ENCODE results near the gene USHBP1. TPM values are rescaled to one million over a fixed set of nuclear protein-coding genes. Genes with fewer than 3 reads are reported as not detected.

The USHBP1 gene
- total and polyA plus RNA-seq, 2 of the 13 experiments (the other 11 are each of a cell fraction or from before 2014, with no cell fraction given) = 0.15 to 1.5 TPM

DNA sequence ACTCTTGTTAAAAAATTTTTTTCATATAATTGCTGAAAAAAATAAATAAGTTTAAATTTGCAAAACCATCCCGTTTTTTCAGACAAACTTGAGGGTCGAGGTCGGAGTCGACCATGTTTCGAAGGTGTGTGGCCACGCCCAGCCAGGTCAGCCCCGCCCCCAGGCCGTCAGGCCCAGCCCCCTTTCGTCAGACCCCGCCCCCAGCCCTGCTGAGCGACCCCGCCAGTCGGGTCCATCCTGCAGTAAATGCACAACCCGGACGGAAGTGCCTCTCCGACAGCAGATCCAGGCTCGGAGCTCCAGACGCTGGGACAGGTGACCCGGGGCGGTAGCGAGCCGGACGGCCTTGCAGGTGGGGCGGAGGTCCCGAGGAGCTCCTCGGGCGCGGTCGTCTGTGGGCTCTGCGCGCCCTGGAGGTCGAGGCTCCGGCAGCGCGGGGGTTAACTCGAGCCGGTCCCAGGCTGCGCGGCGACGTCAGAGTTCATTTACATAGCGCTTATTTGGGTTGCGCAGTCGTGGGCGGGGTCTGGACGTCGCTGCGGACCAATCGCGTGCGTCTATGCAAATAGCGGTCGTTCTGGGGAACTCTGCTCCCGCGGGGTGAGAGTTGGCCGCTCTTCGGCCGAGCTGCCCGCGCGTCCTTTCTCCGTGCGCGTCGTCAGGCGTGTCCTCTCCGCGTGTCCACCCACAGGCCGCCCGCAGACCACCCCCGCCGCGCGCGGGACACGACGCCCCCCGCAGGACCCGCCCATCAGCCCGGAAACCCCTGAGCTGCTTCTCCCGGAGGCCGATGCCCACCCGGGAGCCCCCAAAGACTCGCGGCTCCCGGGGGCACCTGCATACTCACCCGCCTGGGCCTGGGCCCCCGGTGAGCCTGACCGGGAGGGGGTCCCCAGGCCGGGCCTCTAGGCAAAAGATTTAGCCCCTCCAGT lies 38.3 kb downstream of the USHBP1 start, which contains the start of gene OCEL1 (continued):
- TF ChIP-seq ARID5B (CRISPR knock-in tag; IDR thresholded peaks at IDR 0.05) = peak; percentile 6; the same call in 1 of the 2 replicates
- no peak for TF ChIP-seq ZNF879 (CRISPR knock-in tag; IDR thresholded peaks at IDR 0.05)
- no peak for TF ChIP-seq ZNF546 (CRISPR knock-in tag; conservative IDR thresholded peaks at IDR 0.05)
- TF ChIP-seq ZNF441 (CRISPR knock-in tag; IDR thresholded peaks at IDR 0.05; ENCODE audit: borderline replicate concordance) = no peak
- TF ChIP-seq CREB3 (CRISPR knock-in tag; IDR thresholded peaks at IDR 0.05) = no peak; the same call in 1 of the 2 replicates
- TF ChIP-seq TRAFD1 (CRISPR knock-in tag; IDR thresholded peaks at IDR 0.05; ENCODE audit: borderline replicate concordance) = peak; percentile 93; the same call in 1 of the 2 replicates
- no peak for TF ChIP-seq ZNF292 (CRISPR knock-in tag; IDR thresholded peaks at IDR 0.05; ENCODE audit: borderline replicate concordance, low read depth)
- TF ChIP-seq ZNF34 (CRISPR knock-in tag; IDR thresholded peaks at IDR 0.05; ENCODE audit: borderline replicate concordance) = no peak
- peak; percentile 47; the same call in 1 of the 2 replicates for TF ChIP-seq TARDBP (CRISPR knock-in tag; IDR thresholded peaks at IDR 0.05)
- no peak for TF ChIP-seq NFE2L1 (CRISPR knock-in tag; IDR thresholded peaks at IDR 0.05; ENCODE audit: borderline replicate concordance)
- TF ChIP-seq ZNF713 (CRISPR knock-in tag; IDR thresholded peaks at IDR 0.05) = no peak
- TF ChIP-seq CREM (IDR thresholded peaks at IDR 0.05) = peak; percentile 31; the same call in 1 of the 2 replicates
- TF ChIP-seq CREM (CRISPR knock-in tag; IDR thresholded peaks at IDR 0.05) = no peak
- TF ChIP-seq KDM2A (CRISPR knock-in tag; IDR thresholded peaks at IDR 0.05; ENCODE audit: borderline replicate concordance, low read depth) = peak; percentile 66
- TF ChIP-seq ZBTB10 (CRISPR knock-in tag; IDR thresholded peaks at IDR 0.05; ENCODE audit: borderline replicate concordance) = peak; percentile 51; the same call in 1 of the 2 replicates
- TF ChIP-seq POGZ (CRISPR knock-in tag; IDR thresholded peaks at IDR 0.05) = peak; percentile 53
- TF ChIP-seq STAG1 (CRISPR knock-in tag; IDR thresholded peaks at IDR 0.05) = no peak
- TF ChIP-seq HMG20A (CRISPR knock-in tag; IDR thresholded peaks at IDR 0.05; ENCODE audit: borderline replicate concordance) = no peak
- peak; percentile 82; the same call in 1 of the 2 replicates for TF ChIP-seq ZFAT (CRISPR knock-in tag; conservative IDR thresholded peaks at IDR 0.05)
- TF ChIP-seq ZNF510 (CRISPR knock-in tag; IDR thresholded peaks at IDR 0.05; ENCODE audit: low read depth) = peak; percentile 89; the same call in 1 of the 2 replicates

Data from HepG2 (cell line).